Body of pancreas (tissue), 4 donors: ENCODE data around the gene PTPRJ. TPM values are rescaled to one million over a fixed set of nuclear protein-coding genes. Genes with fewer than 3 reads are reported as not detected.
A peak's percentile ranks its signal among the peaks of the same experiment; 100 is the strongest.

ENCODE experiments used
- ATAC-seq: fragments of 150-250 bp; one replicate; pipeline ENCODE4 v1.9.1; 2016
- DNase-seq, 4 donors: peaks; one replicate each; pipeline ENCODE4 v3.0.0-alpha.2; 2019
- H3K27ac ChIP-seq, 4 donors: fragments of 200-600 bp; sonication (generic); 1 replicate in 3 of 4; 2 replicates in 1 of 4; pipeline versions ENCODE4 v1.5.1 to v1.6.1; 2016 to 2019; ENCODE audit warnings: mild to moderate bottlenecking in 1 of 4, mixed read lengths in 1 of 4, moderate library complexity in 1 of 4
- H3K27me3 ChIP-seq, 2 donors: fragments of 200-600 bp; sonication (generic); one replicate each; pipeline ENCODE4 v1.6.0; 2016; ENCODE audit warnings: mild to moderate bottlenecking in 1 of 2
- H3K36me3 ChIP-seq, 2 donors: fragments of 200-600 bp; sonication (generic); replicated peaks in 1 of 2; 2 replicates each; pipeline ENCODE4 v1.5.1; 2016; ENCODE audit warnings: low read depth in 2 of 2; ENCODE audit not compliant: insufficient read depth in 1 of 2
- H3K4me1 ChIP-seq: fragments of 200-600 bp; sonication (generic); one replicate; pipeline ENCODE4 v1.6.0; 2016
- H3K4me3 ChIP-seq, 2 donors: fragments of 200-600 bp; sonication (generic); 1 replicate in 1 of 2; 2 replicates in 1 of 2; pipeline ENCODE4 v1.5.1; 2016 to 2019
- H3K9me3 ChIP-seq, 3 donors: fragments of 200-600 bp; sonication (generic); 1 replicate in 2 of 3; 2 replicates in 1 of 3; pipeline ENCODE4 v1.5.1; 2016
- POLR2A ChIP-seq, 3 donors: fragments of 450-650 bp; IDR thresholded peaks; one replicate each; pipeline ENCODE4 v1.6.1; 2016; ENCODE audit warnings: antibody characterized with exemption in 3 of 3, mild to moderate bottlenecking in 2 of 3
- WGBS, 2 donors: methylation state at CpG; one replicate each; pipeline ENCODE4 v1.1.5; 2017; 5-methylcytosine and 5-hydroxymethylcytosine counted together
- intact Hi-C: fragments of 100-400 bp; cut with DNase I; formaldehyde crosslinking; loops from one replicate; pipeline ENCODE4 v1.15.1; 2023
- total RNA-seq, 2 donors: library from RNA; depleted of rRNA; stranded (reverse); fragments of >200 nt; gene quantifications; one replicate each; pipeline ENCODE4 v1.1.0, GENCODE V29; 2016
- TF ChIP-seq, protein P1 (sequence below), 7 experiments: fragments of 450-650 bp in 4 of 7; fragments of 200-600 bp in 3 of 7; sonication (generic) in 3 of 7; IDR thresholded peaks; one replicate each; pipeline ENCODE4 v1.5.1; 2016 to 2019; ENCODE audit warnings: antibody characterized with exemption in 7 of 7

PTPRJ gene
- total RNA-seq, 2 donors from 2014 or later = 10.9 to 17.1 TPM

DNA sequence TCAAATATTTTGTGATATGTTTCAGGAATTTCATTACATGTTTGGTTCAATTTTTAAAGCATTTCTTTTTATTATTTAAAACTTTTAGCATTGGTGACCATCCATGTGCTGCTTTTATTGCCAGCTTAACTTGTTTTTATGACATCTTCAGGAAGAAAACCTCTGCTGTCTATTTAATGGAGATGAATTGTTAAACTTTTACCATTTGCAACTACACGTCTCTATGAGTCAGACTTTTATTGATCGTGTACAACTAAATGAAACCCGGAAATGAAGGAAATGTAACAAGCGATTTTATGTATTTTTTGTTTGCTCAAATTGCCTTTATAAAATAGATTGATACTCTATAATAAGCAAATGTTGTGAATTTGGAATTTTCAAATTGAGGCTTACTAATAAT is 113.0 kb downstream of the PTPRJ start:
- H3K4me1 ChIP-seq = peaks cover 29% of the 10 kb centered on the region
- no peak for ATAC-seq
- no peak for TF ChIP-seq POLR2A (IDR thresholded peaks at IDR 0.05)
- TF ChIP-seq, protein P1, sequence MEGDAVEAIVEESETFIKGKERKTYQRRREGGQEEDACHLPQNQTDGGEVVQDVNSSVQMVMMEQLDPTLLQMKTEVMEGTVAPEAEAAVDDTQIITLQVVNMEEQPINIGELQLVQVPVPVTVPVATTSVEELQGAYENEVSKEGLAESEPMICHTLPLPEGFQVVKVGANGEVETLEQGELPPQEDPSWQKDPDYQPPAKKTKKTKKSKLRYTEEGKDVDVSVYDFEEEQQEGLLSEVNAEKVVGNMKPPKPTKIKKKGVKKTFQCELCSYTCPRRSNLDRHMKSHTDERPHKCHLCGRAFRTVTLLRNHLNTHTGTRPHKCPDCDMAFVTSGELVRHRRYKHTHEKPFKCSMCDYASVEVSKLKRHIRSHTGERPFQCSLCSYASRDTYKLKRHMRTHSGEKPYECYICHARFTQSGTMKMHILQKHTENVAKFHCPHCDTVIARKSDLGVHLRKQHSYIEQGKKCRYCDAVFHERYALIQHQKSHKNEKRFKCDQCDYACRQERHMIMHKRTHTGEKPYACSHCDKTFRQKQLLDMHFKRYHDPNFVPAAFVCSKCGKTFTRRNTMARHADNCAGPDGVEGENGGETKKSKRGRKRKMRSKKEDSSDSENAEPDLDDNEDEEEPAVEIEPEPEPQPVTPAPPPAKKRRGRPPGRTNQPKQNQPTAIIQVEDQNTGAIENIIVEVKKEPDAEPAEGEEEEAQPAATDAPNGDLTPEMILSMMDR (IDR thresholded peaks at IDR 0.05) = no peak

GRCh38 chr11:48093795-48094642 is 113.7 kb downstream of the PTPRJ start:
- TF ChIP-seq, protein P1 (IDR thresholded peaks at IDR 0.05) = peak in 1 of 7 experiments; percentile 3
- peak in 1 of 3 donors; percentile 8 for TF ChIP-seq POLR2A (IDR thresholded peaks at IDR 0.05)
- no peak overlapping the region for H3K4me3 ChIP-seq
- no peaks in the 10 kb centered on the region for H3K36me3 ChIP-seq
- DNase-seq (peak in 3 of 4 donors; percentile 32 to 72 (median 70)), ATAC-seq (peak; percentile 63)
- intact Hi-C loops = no loop called here
- no peaks in the 10 kb centered on the region for H3K9me3 ChIP-seq
- peaks cover 27% of the 10 kb centered on the region for H3K4me1 ChIP-seq
- H3K27ac ChIP-seq = peak overlapping the region in 2 of 4 donors; percentile 56 to 84
- 8 to 16% methylated on average over 6 of the region's 6 CpGs for WGBS, 2 donors
- no peaks in the 10 kb centered on the region for H3K27me3 ChIP-seq

More for the DNA sequence above, 113.0 kb downstream of the PTPRJ start:
- no peak for DNase-seq
- Histone ChIP-seq H3K36me3 (no peaks in the 10 kb centered on the region), H3K9me3 (no peaks in the 10 kb centered on the region), H3K4me3 (no peak overlapping the region), H3K27me3 (no peaks in the 10 kb centered on the region), H3K27ac (peak overlapping the region in 2 of 4 donors; percentile 56 to 84)
- WGBS, 2 donors = 20 to 29% methylated on average over 4 of the region's 4 CpGs
- intact Hi-C loops = no loop called here

DNA sequence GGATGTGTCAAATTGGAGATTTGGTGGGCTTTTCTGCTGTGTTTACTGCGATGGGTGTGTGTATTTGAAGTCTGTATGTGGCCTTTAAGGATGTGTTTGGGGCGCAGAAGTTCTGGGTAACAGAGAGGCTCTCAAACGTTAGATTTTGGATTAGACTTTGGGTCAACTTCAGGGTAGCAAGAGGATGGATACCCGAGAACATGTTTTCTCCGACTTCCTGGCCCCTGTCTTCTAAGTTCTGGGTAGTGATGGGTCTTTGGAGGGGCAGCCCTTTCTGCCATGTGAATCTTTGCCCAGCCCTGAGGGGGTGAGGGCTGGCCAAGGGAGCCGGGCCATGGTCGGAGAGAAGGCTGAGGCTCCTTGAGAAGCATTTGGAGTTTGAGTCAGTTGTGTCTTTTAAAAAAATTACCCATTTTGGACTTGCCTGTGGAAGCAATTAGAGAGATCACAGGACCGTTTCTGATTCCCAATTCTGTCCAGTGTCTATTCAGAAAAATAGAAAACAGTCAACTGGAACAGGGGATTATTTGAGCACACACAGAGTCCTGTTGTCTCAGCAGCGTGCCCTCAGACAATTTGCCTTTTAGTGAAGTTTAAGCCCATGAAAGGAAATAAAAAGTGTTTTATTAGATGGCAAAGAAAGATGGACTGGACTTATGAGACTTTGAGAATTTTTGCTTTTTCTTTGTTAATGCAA is 114.4 kb downstream of the PTPRJ start:
- ATAC-seq = no peak
- H3K36me3 ChIP-seq = no peaks in the 10 kb centered on the region
- no peak for DNase-seq
- H3K4me3 ChIP-seq = no peak overlapping the region
- no peaks in the 10 kb centered on the region for H3K9me3 ChIP-seq
- 86 to 90% methylated on average over 9 of the region's 9 CpGs for WGBS, 2 donors
- intact Hi-C loops = no loop called here
- no peaks in the 10 kb centered on the region for H3K27me3 ChIP-seq
- H3K4me1 ChIP-seq = peaks cover 27% of the 10 kb centered on the region
- H3K27ac ChIP-seq = peak overlapping the region in 2 of 4 donors; percentile 56 to 84
- TF ChIP-seq POLR2A (IDR thresholded peaks at IDR 0.05) = no peak
- TF ChIP-seq, protein P1 (IDR thresholded peaks at IDR 0.05) = no peak

- ATAC-seq (no peak), DNase-seq (no peak)
- no peak for TF ChIP-seq POLR2A (IDR thresholded peaks at IDR 0.05)
- TF ChIP-seq, protein P1 (IDR thresholded peaks at IDR 0.05) = no peak
- H3K9me3 ChIP-seq = no peaks in the 10 kb centered on the region
- no peaks in the 10 kb centered on the region for H3K27me3 ChIP-seq
- intact Hi-C loops = no loop called here
- no peak overlapping the region for H3K4me3 ChIP-seq
- peaks cover 28% of the 10 kb centered on the region for H3K4me1 ChIP-seq
- whole genome bisulfite sequencing, 2 donors = 65 to 67% methylated on average over 10 to 12 of the region's 12 CpGs
- no peak overlapping the region for H3K27ac ChIP-seq
- H3K36me3 ChIP-seq = no peaks in the 10 kb centered on the region
Observed at GRCh38 chr11:48095779-48096470, 115.6 kb downstream of the PTPRJ start.
